ENCODE measurements around the gene TBC1D22A.

DNA sequence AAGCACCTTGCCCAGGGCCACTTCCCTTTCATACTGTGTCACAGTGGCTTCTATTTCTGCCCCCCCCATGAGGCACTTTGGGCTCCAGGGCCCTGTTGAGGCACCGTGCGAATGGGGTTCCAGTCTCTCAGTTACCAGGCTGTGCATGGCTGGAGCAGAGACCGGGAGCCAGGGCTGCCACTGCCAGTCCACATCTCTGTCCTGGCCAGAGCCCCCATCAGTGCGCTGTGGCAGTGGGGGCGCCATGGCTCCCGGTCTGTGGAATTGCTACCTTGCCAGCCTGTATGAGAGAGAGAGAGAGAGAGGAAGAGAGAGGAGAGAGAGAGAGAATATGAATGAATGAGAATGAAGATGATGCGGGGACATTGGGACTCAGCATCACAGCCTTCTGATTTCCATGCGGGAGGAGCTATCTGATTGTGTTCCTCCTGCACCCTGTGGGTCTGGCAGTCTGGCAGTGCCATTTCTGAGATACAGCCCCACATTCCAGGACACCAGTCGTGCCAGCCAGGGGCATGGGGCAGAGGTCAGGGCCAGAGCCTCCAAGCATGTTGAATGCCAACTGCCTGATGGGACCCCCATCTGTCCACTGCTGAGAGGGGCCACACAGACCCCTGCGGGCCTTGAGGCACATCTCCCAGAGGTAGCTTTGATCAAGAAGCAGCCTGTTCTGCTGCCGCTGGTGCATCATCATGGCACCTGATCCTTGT lies 279.8 kb downstream of the TBC1D22A start:
- TF ChIP-seq POLR2A (IDR thresholded peaks at IDR 0.05), result no peak
- TF ChIP-seq CTCF (IDR thresholded peaks at IDR 0.05), result no peak

Data from right lobe of liver (tissue), 4 donors.